GM12878 (cell line): Measurements from ENCODE around the gene COX18. TPM values are rescaled to one million over a fixed set of nuclear protein-coding genes. Genes with fewer than 3 reads are reported as not detected.
A peak's percentile ranks its signal among the peaks of the same experiment; 100 is the strongest.

Experiments
- ATAC-seq: fragments of 200-7000 bp; cut with Tn5 transposase; 3 replicates; pipeline ENCODE4 v1.9.1; 2020; ENCODE audit warnings: mild to moderate bottlenecking, moderate library complexity
- BruUV-seq: library from RNA; stranded (reverse); fragments of 400-500 nt; replicated peaks from 2 replicates; lab custom pipeline; 2021; lab: Mats Ljungman, UMichigan
- CTCF ChIA-PET: fragments of 300-600 bp; sonication (Branson Sonifier 250); formaldehyde crosslinking; extraction: SDS; loops from one replicate; lab custom pipeline; 2021; ENCODE audit warnings: inconsistent platforms; lab: Yijun Ruan, JAX
- POLR2A ChIA-PET: fragments of 350-600 bp; formaldehyde crosslinking; extraction: SDS; loops from one replicate; lab custom pipeline; 2021; ENCODE audit warnings: inconsistent platforms; lab: Charles Lee
- RAD21 ChIA-PET: fragments of 300-600 bp; sonication (Branson Sonifier 250); formaldehyde crosslinking; loops from one replicate; lab custom pipeline; 2023; ENCODE audit warnings: antibody characterized with exemption; ENCODE audit not compliant: unreplicated experiment; lab: Charles Lee
- SMC1A ChIA-PET: fragments of 300-600 bp; sonication (Branson Sonifier 250); formaldehyde crosslinking; loops from one replicate; lab custom pipeline; 2023; ENCODE audit not compliant: unreplicated experiment, uncharacterized antibody; lab: Charles Lee
- DNase-seq: peaks from one replicate; pipeline ENCODE4 v3.0.0-alpha.2; 2011; ENCODE audit warnings: low read depth, low spot score
- FAIRE-seq: peaks from 3 replicates; lab custom pipeline; 2011; peaks lifted over from hg19 to GRCh38; lab: Jason Lieb, UNC
- H2AFZ ChIP-seq: 2 replicates; pipeline ENCODE4 v1.6.0; 2011; ENCODE audit warnings: low read depth, low read length, control low read depth; ENCODE audit not compliant: control insufficient read depth
- H3K27ac ChIP-seq: 2 replicates; pipeline ENCODE4 v1.5.1; 2011; ENCODE audit warnings: control low read depth; ENCODE audit not compliant: control insufficient read depth, insufficient read depth
- H3K27me3 ChIP-seq, 2 experiments: replicated peaks in 1 of 2; 2 replicates each; pipeline versions ENCODE4 v1.6.0 to v1.6.1; 2011; ENCODE audit warnings: low read length in 1 of 2; ENCODE audit not compliant: control insufficient read depth in 2 of 2, insufficient read depth in 2 of 2
- H3K36me3 ChIP-seq, 2 experiments: 2 replicates each; pipeline ENCODE4 v1.5.1; 2011; ENCODE audit warnings: low read length in 1 of 2; ENCODE audit not compliant: control insufficient read depth in 2 of 2, insufficient read depth in 2 of 2
- H3K4me1 ChIP-seq: 2 replicates; pipeline ENCODE4 v1.6.1; 2011; ENCODE audit warnings: mild to moderate bottlenecking, low read length, moderate library complexity, mixed read lengths; ENCODE audit not compliant: control insufficient read depth, insufficient read depth
- H3K4me2 ChIP-seq: 2 replicates; pipeline ENCODE4 v1.6.0; 2011; ENCODE audit warnings: control low read depth; ENCODE audit not compliant: control insufficient read depth, insufficient read depth
- H3K4me3 ChIP-seq: fragments of 200-600 bp; sonication (generic); 2 replicates; pipeline ENCODE4 v1.5.1; 2016
- H3K79me2 ChIP-seq: 2 replicates; pipeline ENCODE4 v1.6.0; 2011; ENCODE audit warnings: low read length; ENCODE audit not compliant: control insufficient read depth, insufficient read depth
- H3K9ac ChIP-seq: 2 replicates; pipeline ENCODE4 v1.8.0; 2011; ENCODE audit warnings: low read length, control low read depth, mixed read lengths; ENCODE audit not compliant: control insufficient read depth, insufficient read depth
- H3K9me3 ChIP-seq: replicated peaks from 3 replicates; pipeline ENCODE4 v1.5.1; 2011; ENCODE audit warnings: mild to moderate bottlenecking, low read length; ENCODE audit not compliant: control insufficient read depth, insufficient read depth
- H4K20me1 ChIP-seq: 2 replicates; pipeline ENCODE4 v1.6.0; 2011; ENCODE audit not compliant: control insufficient read depth, insufficient read depth
- SPI1 ChIP-seq: IDR thresholded peaks from 2 replicates; pipeline ENCODE4 v1.6.1; 2011; ENCODE audit warnings: low read depth, mild to moderate bottlenecking, low read length, moderate library complexity, borderline replicate concordance; ENCODE audit not compliant: insufficient read depth
- WGBS: methylation state at CpG from one replicate; pipeline ENCODE4 v1.1.6; 2016; ENCODE audit warnings: low lambda C conversion rate; ENCODE audit not compliant: insufficient replicate concordance, insufficient coverage; ENCODE audit errors: missing lambda C conversion rate; 5-methylcytosine and 5-hydroxymethylcytosine counted together
- in situ Hi-C: fragments of 300-500 bp; cut with MboI; formaldehyde crosslinking; loops from 9 replicates; pipeline ENCODE4 v1.14.3; 2018; ENCODE audit warnings: mixed read lengths
- intact Hi-C: fragments of 100-400 bp; cut with micrococcal nuclease; formaldehyde crosslinking; loops from one replicate; pipeline ENCODE4 v1.14.2; 2022; ENCODE audit not compliant: unreplicated experiment
- polyA plus RNA-seq, 11 experiments: library from polyadenylated mRNA; depleted of rRNA in 4 of 11; unstranded in 6 of 11; stranded (reverse) in 5 of 11; fragments of >200 nt; fragmentation: Nextera tagmentation in 4 of 11; fragmentation: Illumina TruSeq in 1 of 11; extraction: Ambion mirVana in 4 of 11; extraction: Trizol in 1 of 11; gene quantifications; 1 replicate in 1 of 11; 2 replicates in 10 of 11; pipeline versions ENCODE4 v1.2.1 to v1.2.3, GENCODE V29; 2011 to 2016; ENCODE audit warnings: inconsistent platforms in 2 of 11, missing spikeins in 2 of 11, low read depth in 1 of 11
- total RNA-seq, 4 experiments: library from RNA; depleted of rRNA in 3 of 4; stranded (reverse); fragments of >200 nt in 3 of 4; fragmentation: Illumina TruSeq in 1 of 4; extraction: Trizol in 1 of 4; gene quantifications; 2 replicates each; pipeline versions ENCODE4 v1.2.1 to v1.2.3, GENCODE V29; 2013 to 2021
- TF ChIP-seq, protein P1 (sequence below): IDR thresholded peaks from 2 replicates; pipeline ENCODE4 v1.6.1; 2012; ENCODE audit warnings: mild to moderate bottlenecking, low read depth, low read length

COX18 gene
- total and polyA plus RNA-seq, 10 of the 15 experiments (the other 5 are each of a cell fraction or from before 2014, with no cell fraction given): 7.2 to 36.4 (median 17.7) TPM

- TF ChIP-seq, protein P1, sequence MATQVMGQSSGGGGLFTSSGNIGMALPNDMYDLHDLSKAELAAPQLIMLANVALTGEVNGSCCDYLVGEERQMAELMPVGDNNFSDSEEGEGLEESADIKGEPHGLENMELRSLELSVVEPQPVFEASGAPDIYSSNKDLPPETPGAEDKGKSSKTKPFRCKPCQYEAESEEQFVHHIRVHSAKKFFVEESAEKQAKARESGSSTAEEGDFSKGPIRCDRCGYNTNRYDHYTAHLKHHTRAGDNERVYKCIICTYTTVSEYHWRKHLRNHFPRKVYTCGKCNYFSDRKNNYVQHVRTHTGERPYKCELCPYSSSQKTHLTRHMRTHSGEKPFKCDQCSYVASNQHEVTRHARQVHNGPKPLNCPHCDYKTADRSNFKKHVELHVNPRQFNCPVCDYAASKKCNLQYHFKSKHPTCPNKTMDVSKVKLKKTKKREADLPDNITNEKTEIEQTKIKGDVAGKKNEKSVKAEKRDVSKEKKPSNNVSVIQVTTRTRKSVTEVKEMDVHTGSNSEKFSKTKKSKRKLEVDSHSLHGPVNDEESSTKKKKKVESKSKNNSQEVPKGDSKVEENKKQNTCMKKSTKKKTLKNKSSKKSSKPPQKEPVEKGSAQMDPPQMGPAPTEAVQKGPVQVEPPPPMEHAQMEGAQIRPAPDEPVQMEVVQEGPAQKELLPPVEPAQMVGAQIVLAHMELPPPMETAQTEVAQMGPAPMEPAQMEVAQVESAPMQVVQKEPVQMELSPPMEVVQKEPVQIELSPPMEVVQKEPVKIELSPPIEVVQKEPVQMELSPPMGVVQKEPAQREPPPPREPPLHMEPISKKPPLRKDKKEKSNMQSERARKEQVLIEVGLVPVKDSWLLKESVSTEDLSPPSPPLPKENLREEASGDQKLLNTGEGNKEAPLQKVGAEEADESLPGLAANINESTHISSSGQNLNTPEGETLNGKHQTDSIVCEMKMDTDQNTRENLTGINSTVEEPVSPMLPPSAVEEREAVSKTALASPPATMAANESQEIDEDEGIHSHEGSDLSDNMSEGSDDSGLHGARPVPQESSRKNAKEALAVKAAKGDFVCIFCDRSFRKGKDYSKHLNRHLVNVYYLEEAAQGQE: no peak
- TF ChIP-seq SPI1: peak; percentile 40; the same call in 1 of the 2 replicates
- WGBS: 53% methylated on average over 2 of the region's 2 CpGs
- Histone ChIP-seq H2AFZ (no peak overlapping the region), H3K9me3 (no peaks in the 10 kb centered on the region), H3K79me2 (no peaks in the 10 kb centered on the region), H3K4me3 (no peak overlapping the region), H3K9ac (no peak overlapping the region), H3K27me3 (no peaks in the 10 kb centered on the region), H3K4me2 (peak overlapping the region; percentile 53; the same call in 1 of the 2 replicates), H3K27ac (no peak overlapping the region; the same call in 1 of the 2 replicates), H3K4me1 (peaks cover 8% of the 10 kb centered on the region; the same call in 1 of the 2 replicates), H3K36me3 (peaks cover 0 to 13% of the 10 kb centered on the region in 2 experiments; a peak in 2 of 4 replicates), H4K20me1 (no peaks in the 10 kb centered on the region)
- ATAC-seq (peak; percentile 83), DNase-seq (no peak), FAIRE-seq (peak; percentile 13)
- ChIA-PET CTCF (interaction anchor here (1.4 kb wide), 1 partner anchor 15 kb away, joined by 4 read pairs; no protein-coding TSS in a partner anchor), SMC1A (interaction anchor here (1.2 kb wide), 1 partner anchor 12 kb away, joined by 3 read pairs; no protein-coding TSS in a partner anchor), RAD21 (no interaction called here), POLR2A (interaction anchor here (0.6 kb wide), 1 partner anchor 133 kb away, joined by 4 read pairs; no protein-coding TSS in a partner anchor)
- intact Hi-C loops: no loop called here
- BruUV-seq: no TSS peak
- in situ Hi-C loops: loop anchor here (25.0 kb wide), 1 partner anchor 1107 kb away; the partner anchor contains the start of gene MTHFD2L
These were observed 14.1 kb downstream of the COX18 start for GRCh38 chr4:73055241-73055897.
